ENCODE results near the gene TTLL5.

Gene TTLL5

DNA sequence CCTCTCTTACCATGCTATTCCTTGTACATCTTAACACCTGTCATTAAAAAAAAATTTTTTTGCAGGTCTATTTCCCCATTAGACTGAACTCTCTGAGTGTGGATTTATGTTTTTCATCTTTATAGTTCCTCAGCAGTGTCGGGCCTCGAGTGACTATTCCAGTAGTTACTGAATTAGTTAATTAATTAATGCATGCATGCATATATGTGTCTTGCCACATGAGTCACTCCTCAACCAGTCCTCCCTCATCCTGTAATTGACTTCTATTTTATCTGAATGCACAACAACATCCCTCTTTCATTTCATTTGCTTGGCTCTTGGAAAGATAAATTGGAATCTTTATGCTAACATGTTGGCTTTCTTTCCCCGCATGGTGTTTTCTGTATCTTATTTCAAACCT lies 36.0 kb upstream of the TTLL5 start:
- H3K36me3 ChIP-seq (replicated peaks), result no peaks in the 10 kb centered on the region
- H3K27me3 ChIP-seq (replicated peaks), result no peaks in the 10 kb centered on the region
- in situ Hi-C loops (cut with HindIII; ENCODE audit: low pct_ligation_motif_present, low sequenced_read_pairs), result no loop called here
- H3K4me3 ChIP-seq (ENCODE audit: low read depth, low read length), result no peak overlapping the region
- DNase-seq, result no peak
- H3K27ac ChIP-seq, result no peak overlapping the region
- TF ChIP-seq, protein P1, sequence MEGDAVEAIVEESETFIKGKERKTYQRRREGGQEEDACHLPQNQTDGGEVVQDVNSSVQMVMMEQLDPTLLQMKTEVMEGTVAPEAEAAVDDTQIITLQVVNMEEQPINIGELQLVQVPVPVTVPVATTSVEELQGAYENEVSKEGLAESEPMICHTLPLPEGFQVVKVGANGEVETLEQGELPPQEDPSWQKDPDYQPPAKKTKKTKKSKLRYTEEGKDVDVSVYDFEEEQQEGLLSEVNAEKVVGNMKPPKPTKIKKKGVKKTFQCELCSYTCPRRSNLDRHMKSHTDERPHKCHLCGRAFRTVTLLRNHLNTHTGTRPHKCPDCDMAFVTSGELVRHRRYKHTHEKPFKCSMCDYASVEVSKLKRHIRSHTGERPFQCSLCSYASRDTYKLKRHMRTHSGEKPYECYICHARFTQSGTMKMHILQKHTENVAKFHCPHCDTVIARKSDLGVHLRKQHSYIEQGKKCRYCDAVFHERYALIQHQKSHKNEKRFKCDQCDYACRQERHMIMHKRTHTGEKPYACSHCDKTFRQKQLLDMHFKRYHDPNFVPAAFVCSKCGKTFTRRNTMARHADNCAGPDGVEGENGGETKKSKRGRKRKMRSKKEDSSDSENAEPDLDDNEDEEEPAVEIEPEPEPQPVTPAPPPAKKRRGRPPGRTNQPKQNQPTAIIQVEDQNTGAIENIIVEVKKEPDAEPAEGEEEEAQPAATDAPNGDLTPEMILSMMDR (IDR thresholded peaks at IDR 0.05; ENCODE audit: low read depth, low read length, missing control alignments), result no peak

DNA sequence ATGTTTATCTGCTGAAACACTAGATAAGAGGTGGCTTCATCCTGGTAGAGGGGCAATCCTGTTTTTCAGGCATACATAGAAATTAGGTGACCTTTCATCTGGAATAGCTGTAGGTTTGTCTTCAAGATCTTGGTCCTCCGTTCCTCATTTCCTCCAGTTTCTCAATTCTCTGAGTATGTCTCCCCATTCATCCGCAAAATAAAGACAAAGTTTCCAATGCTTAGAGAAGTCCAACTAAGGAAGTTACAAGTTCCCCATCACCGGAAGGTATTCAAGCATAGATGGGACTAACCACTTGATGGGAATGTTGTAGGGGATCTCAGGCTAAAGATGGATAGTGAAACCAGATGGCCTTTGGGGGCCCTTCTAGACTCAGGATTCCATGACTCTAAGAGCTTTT lies 34.6 kb upstream of the TTLL5 start:
- no peaks in the 10 kb centered on the region for H3K27me3 ChIP-seq (replicated peaks)
- no peak overlapping the region for H3K4me3 ChIP-seq (ENCODE audit: low read depth, low read length)
- in situ Hi-C loops (cut with HindIII; ENCODE audit: low pct_ligation_motif_present, low sequenced_read_pairs), result no loop called here
- DNase-seq, result no peak
- TF ChIP-seq, protein P1 (IDR thresholded peaks at IDR 0.05; ENCODE audit: low read depth, low read length, missing control alignments), result no peak
- no peaks in the 10 kb centered on the region for H3K36me3 ChIP-seq (replicated peaks)
- H3K27ac ChIP-seq, result no peak overlapping the region

DNA sequence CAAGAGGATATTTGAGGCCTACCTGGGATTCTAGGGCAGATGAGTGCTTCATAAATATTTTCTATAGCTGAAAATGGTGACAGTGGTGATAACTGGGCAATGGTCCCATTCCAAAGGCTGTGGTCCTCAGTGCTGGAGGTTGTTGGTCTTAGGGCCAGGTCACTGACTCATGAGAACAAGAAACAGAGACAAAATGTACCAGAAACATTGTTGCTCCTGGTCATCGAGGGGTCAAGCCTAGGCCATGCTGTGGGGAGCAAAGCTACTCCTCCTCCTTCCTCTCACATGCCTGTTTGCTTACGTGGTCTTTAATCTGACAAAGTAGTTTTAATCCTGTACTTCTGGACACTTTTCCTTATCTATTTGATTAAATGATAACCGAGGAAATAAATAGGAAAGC lies 34.2 kb upstream of the TTLL5 start:
- no peak overlapping the region for H3K4me3 ChIP-seq (ENCODE audit: low read depth, low read length)
- no peak overlapping the region for H3K27ac ChIP-seq
- no peaks in the 10 kb centered on the region for H3K27me3 ChIP-seq (replicated peaks)
- DNase-seq, result no peak
- in situ Hi-C loops (cut with HindIII; ENCODE audit: low pct_ligation_motif_present, low sequenced_read_pairs), result no loop called here
- TF ChIP-seq, protein P1 (IDR thresholded peaks at IDR 0.05; ENCODE audit: low read depth, low read length, missing control alignments), result no peak
- H3K36me3 ChIP-seq (replicated peaks), result no peaks in the 10 kb centered on the region

DNA sequence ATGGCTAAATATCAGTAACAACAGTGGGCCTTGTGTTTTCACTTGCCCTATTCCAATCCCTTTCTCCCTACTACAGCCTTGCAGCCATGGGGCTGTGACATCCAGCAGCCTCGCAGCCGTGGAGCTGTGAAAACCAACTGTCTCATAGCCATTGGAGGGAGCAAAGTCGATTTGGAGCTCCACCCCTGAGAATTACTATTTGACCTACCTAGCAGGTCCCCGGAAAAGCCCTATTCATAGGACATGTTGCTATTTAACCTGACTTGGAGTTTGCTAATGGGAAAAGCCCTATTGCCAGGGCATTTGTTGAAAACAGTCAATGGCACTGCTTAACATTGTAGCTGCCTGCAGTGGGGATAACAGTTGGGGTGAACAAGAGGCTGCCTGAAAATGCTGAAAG lies 33.6 kb upstream of the TTLL5 start:
- Histone ChIP-seq H3K27ac (no peak overlapping the region), H3K27me3 (replicated peaks) (no peaks in the 10 kb centered on the region), H3K4me3 (ENCODE audit: low read depth, low read length) (no peak overlapping the region), H3K36me3 (replicated peaks) (no peaks in the 10 kb centered on the region)
- in situ Hi-C loops (cut with HindIII; ENCODE audit: low pct_ligation_motif_present, low sequenced_read_pairs), result no loop called here
- no peak for DNase-seq
- TF ChIP-seq, protein P1 (IDR thresholded peaks at IDR 0.05; ENCODE audit: low read depth, low read length, missing control alignments), result no peak

DNA sequence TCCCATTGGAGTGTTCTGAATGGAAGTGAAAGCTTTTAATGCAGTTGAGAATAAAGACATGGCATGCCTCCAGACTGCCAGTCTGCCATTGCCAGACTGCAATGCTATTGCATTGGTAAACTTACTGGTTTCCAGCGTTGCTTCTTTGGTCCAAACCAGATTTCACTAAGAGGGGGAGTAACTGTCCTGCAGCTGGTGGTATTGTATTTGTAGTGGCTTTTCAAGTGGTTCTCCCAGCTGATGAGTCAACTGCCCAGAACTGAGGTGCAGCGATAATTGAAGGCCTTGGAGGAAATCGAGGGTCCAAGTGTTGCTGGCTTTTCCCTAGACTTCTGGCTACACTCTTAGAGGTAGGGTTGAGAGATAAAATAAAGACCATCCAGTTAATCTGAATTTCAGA lies 32.2 kb upstream of the TTLL5 start:
- Histone ChIP-seq H3K4me3 (ENCODE audit: low read depth, low read length) (no peak overlapping the region), H3K27me3 (replicated peaks) (no peaks in the 10 kb centered on the region), H3K27ac (no peak overlapping the region), H3K36me3 (replicated peaks) (no peaks in the 10 kb centered on the region)
- DNase-seq, result no peak
- in situ Hi-C loops (cut with HindIII; ENCODE audit: low pct_ligation_motif_present, low sequenced_read_pairs), result no loop called here
- TF ChIP-seq, protein P1 (IDR thresholded peaks at IDR 0.05; ENCODE audit: low read depth, low read length, missing control alignments), result no peak

DNA sequence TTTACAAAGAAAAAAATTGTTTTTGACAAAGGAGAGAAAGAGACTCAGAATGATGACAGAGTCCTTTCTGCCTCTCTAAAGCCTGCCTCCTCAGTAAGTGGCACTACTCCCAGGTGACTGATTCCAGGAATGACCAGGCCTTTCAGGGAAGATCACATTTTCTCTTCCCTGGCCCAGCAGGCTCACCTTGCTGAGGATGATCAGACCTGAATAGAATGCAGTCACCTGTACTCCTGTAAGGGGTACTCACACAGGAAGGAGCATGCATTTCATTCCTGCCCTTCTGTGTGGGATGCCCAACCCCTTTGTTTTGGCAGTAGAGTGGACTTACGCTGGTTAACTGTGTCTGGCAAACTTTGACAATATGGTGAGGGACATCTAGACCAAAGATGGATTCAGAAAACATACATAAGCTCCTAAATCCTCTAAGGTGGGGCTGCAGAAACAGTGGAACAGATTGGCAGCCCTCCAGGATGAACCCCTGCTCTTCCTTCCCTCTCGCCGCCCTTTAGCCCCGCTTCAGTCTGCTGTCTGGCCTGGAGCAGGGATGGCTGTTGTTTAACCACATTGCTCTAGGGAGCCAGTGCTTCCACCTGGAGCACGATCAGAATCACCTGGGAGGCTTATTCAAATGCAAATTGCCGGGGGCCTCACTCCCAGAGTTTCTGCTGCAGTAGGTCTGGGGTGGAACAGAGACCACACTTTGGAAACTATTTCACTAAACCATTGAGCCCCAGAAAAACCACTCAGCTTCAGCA lies 30.2 kb upstream of the TTLL5 start:
- Histone ChIP-seq H3K36me3 (replicated peaks) (no peaks in the 10 kb centered on the region), H3K27me3 (replicated peaks) (no peaks in the 10 kb centered on the region), H3K4me3 (ENCODE audit: low read depth, low read length) (no peak overlapping the region), H3K27ac (no peak overlapping the region)
- no peak for DNase-seq
- TF ChIP-seq, protein P1 (IDR thresholded peaks at IDR 0.05; ENCODE audit: low read depth, low read length, missing control alignments), result no peak
- in situ Hi-C loops (cut with HindIII; ENCODE audit: low pct_ligation_motif_present, low sequenced_read_pairs), result no loop called here

Measured in brain microvascular endothelial cell (primary cell).